GM12878 (cell line): ENCODE data around the gene PHKB. TPM values are rescaled to one million over a fixed set of nuclear protein-coding genes. Genes with fewer than 3 reads are reported as not detected.

Experiments
- ATAC-seq: fragments of 200-7000 bp; cut with Tn5 transposase; 3 replicates; pipeline ENCODE4 v1.9.1; 2020; ENCODE audit warnings: mild to moderate bottlenecking, moderate library complexity
- BruUV-seq: library from RNA; stranded (reverse); fragments of 400-500 nt; replicated peaks from 2 replicates; lab custom pipeline; 2021; lab: Mats Ljungman, UMichigan
- CTCF ChIA-PET: fragments of 300-600 bp; sonication (Branson Sonifier 250); formaldehyde crosslinking; extraction: SDS; loops from one replicate; lab custom pipeline; 2021; ENCODE audit warnings: inconsistent platforms; lab: Yijun Ruan, JAX
- POLR2A ChIA-PET: fragments of 350-600 bp; formaldehyde crosslinking; extraction: SDS; loops from one replicate; lab custom pipeline; 2021; ENCODE audit warnings: inconsistent platforms; lab: Charles Lee
- RAD21 ChIA-PET: fragments of 300-600 bp; sonication (Branson Sonifier 250); formaldehyde crosslinking; loops from one replicate; lab custom pipeline; 2023; ENCODE audit warnings: antibody characterized with exemption; ENCODE audit not compliant: unreplicated experiment; lab: Charles Lee
- SMC1A ChIA-PET: fragments of 300-600 bp; sonication (Branson Sonifier 250); formaldehyde crosslinking; loops from one replicate; lab custom pipeline; 2023; ENCODE audit not compliant: unreplicated experiment, uncharacterized antibody; lab: Charles Lee
- DNase-seq: peaks from one replicate; pipeline ENCODE4 v3.0.0-alpha.2; 2011; ENCODE audit warnings: low read depth, low spot score
- FAIRE-seq: peaks from 3 replicates; lab custom pipeline; 2011; peaks lifted over from hg19 to GRCh38; lab: Jason Lieb, UNC
- H2AFZ ChIP-seq: 2 replicates; pipeline ENCODE4 v1.6.0; 2011; ENCODE audit warnings: low read depth, low read length, control low read depth; ENCODE audit not compliant: control insufficient read depth
- H3K27ac ChIP-seq: 2 replicates; pipeline ENCODE4 v1.5.1; 2011; ENCODE audit warnings: control low read depth; ENCODE audit not compliant: control insufficient read depth, insufficient read depth
- H3K27me3 ChIP-seq, 2 experiments: replicated peaks in 1 of 2; 2 replicates each; pipeline versions ENCODE4 v1.6.0 to v1.6.1; 2011; ENCODE audit warnings: low read length in 1 of 2; ENCODE audit not compliant: control insufficient read depth in 2 of 2, insufficient read depth in 2 of 2
- H3K36me3 ChIP-seq, 2 experiments: 2 replicates each; pipeline ENCODE4 v1.5.1; 2011; ENCODE audit warnings: low read length in 1 of 2; ENCODE audit not compliant: control insufficient read depth in 2 of 2, insufficient read depth in 2 of 2
- H3K4me1 ChIP-seq: 2 replicates; pipeline ENCODE4 v1.6.1; 2011; ENCODE audit warnings: mild to moderate bottlenecking, low read length, moderate library complexity, mixed read lengths; ENCODE audit not compliant: control insufficient read depth, insufficient read depth
- H3K4me2 ChIP-seq: 2 replicates; pipeline ENCODE4 v1.6.0; 2011; ENCODE audit warnings: control low read depth; ENCODE audit not compliant: control insufficient read depth, insufficient read depth
- H3K4me3 ChIP-seq: fragments of 200-600 bp; sonication (generic); 2 replicates; pipeline ENCODE4 v1.5.1; 2016
- H3K79me2 ChIP-seq: 2 replicates; pipeline ENCODE4 v1.6.0; 2011; ENCODE audit warnings: low read length; ENCODE audit not compliant: control insufficient read depth, insufficient read depth
- H3K9ac ChIP-seq: 2 replicates; pipeline ENCODE4 v1.8.0; 2011; ENCODE audit warnings: low read length, control low read depth, mixed read lengths; ENCODE audit not compliant: control insufficient read depth, insufficient read depth
- H3K9me3 ChIP-seq: replicated peaks from 3 replicates; pipeline ENCODE4 v1.5.1; 2011; ENCODE audit warnings: mild to moderate bottlenecking, low read length; ENCODE audit not compliant: control insufficient read depth, insufficient read depth
- H4K20me1 ChIP-seq: 2 replicates; pipeline ENCODE4 v1.6.0; 2011; ENCODE audit not compliant: control insufficient read depth, insufficient read depth
- FOXK2 ChIP-seq: fragments of 450-650 bp; IDR thresholded peaks from 2 replicates; pipeline ENCODE4 v1.6.1; 2017; ENCODE audit warnings: mild to moderate bottlenecking, moderate library complexity
- IKZF1 ChIP-seq: fragments of 450-650 bp; conservative IDR thresholded peaks from 2 replicates; pipeline ENCODE4 v1.6.1; 2017; ENCODE audit warnings: antibody characterized with exemption, mild to moderate bottlenecking
- NR2C2 ChIP-seq: IDR thresholded peaks from 2 replicates; pipeline ENCODE4 v1.6.1; 2011; ENCODE audit warnings: borderline replicate concordance, low read depth; ENCODE audit not compliant: control insufficient read depth, insufficient read length
- RELB ChIP-seq: fragments of 450-650 bp; IDR thresholded peaks from 2 replicates; pipeline ENCODE4 v1.6.1; 2017; ENCODE audit warnings: low read depth, mild to moderate bottlenecking, moderate library complexity
- SUZ12 ChIP-seq: fragments of 200-600 bp; sonication (generic); IDR thresholded peaks from one replicate; pipeline ENCODE4 v1.6.1; 2018; ENCODE audit warnings: antibody characterized with exemption, mild to moderate bottlenecking; ENCODE audit not compliant: unreplicated experiment
- WGBS: methylation state at CpG from one replicate; pipeline ENCODE4 v1.1.6; 2016; ENCODE audit warnings: low lambda C conversion rate; ENCODE audit not compliant: insufficient replicate concordance, insufficient coverage; ENCODE audit errors: missing lambda C conversion rate; 5-methylcytosine and 5-hydroxymethylcytosine counted together
- in situ Hi-C: fragments of 300-500 bp; cut with MboI; formaldehyde crosslinking; loops from 9 replicates; pipeline ENCODE4 v1.14.3; 2018; ENCODE audit warnings: mixed read lengths
- intact Hi-C: fragments of 100-400 bp; cut with micrococcal nuclease; formaldehyde crosslinking; loops from one replicate; pipeline ENCODE4 v1.14.2; 2022; ENCODE audit not compliant: unreplicated experiment
- polyA plus RNA-seq, 11 experiments: library from polyadenylated mRNA; depleted of rRNA in 4 of 11; unstranded in 6 of 11; stranded (reverse) in 5 of 11; fragments of >200 nt; fragmentation: Nextera tagmentation in 4 of 11; fragmentation: Illumina TruSeq in 1 of 11; extraction: Ambion mirVana in 4 of 11; extraction: Trizol in 1 of 11; gene quantifications; 1 replicate in 1 of 11; 2 replicates in 10 of 11; pipeline versions ENCODE4 v1.2.1 to v1.2.3, GENCODE V29; 2011 to 2016; ENCODE audit warnings: inconsistent platforms in 2 of 11, missing spikeins in 2 of 11, low read depth in 1 of 11
- total RNA-seq, 4 experiments: library from RNA; depleted of rRNA in 3 of 4; stranded (reverse); fragments of >200 nt in 3 of 4; fragmentation: Illumina TruSeq in 1 of 4; extraction: Trizol in 1 of 4; gene quantifications; 2 replicates each; pipeline versions ENCODE4 v1.2.1 to v1.2.3, GENCODE V29; 2013 to 2021

Gene PHKB
- total and polyA plus RNA-seq, 10 of the 15 experiments (the other 5 are each of a cell fraction or from before 2014, with no cell fraction given), result 14.2 to 65.6 (median 37.0) TPM

- H4K20me1 ChIP-seq, result no peaks in the 10 kb centered on the region
- WGBS, result 96% methylated on average over 1 of the region's 1 CpG
- intact Hi-C loops, result no loop called here
These were observed 42.8 kb downstream of the PHKB start for GRCh38 chr16:47503936-47504335.

More at GRCh38 chr16:47503936-47504335, 42.8 kb downstream of the PHKB start:
- no peak for TF ChIP-seq SUZ12
- no peak for TF ChIP-seq RELB
- no peak for TF ChIP-seq FOXK2
- no peak for TF ChIP-seq NR2C2
- TF ChIP-seq IKZF1, result no peak
- no peaks in the 10 kb centered on the region for H3K9me3 ChIP-seq
- CTCF ChIA-PET, result interaction anchor here (0.6 to 1.1 kb wide), 2 partner anchors 10 to 485 kb away, joined by 3 read pairs; no protein-coding TSS in a partner anchor
- in situ Hi-C loops, result no loop called here
- H3K27me3 ChIP-seq, result no peaks in the 10 kb centered on the region
- no peaks in the 10 kb centered on the region for H3K4me1 ChIP-seq
- RAD21 ChIA-PET, result no interaction called here
- no peak overlapping the region for H3K4me3 ChIP-seq
- no peak overlapping the region for H3K9ac ChIP-seq
- no TSS peak for BruUV-seq
- ATAC-seq (no peak), FAIRE-seq (no peak), DNase-seq (no peak)
- H3K79me2 ChIP-seq, result no peaks in the 10 kb centered on the region
- POLR2A ChIA-PET, result interaction anchor here (1.1 kb wide), 1 partner anchor 9 kb away, joined by 7 read pairs; no protein-coding TSS in a partner anchor
- SMC1A ChIA-PET, result interaction anchor here (1.0 kb wide), 1 partner anchor 36 kb away, joined by 4 read pairs; no protein-coding TSS in a partner anchor
- H2AFZ ChIP-seq, result no peak overlapping the region
- no peak overlapping the region for H3K4me2 ChIP-seq
- H3K36me3 ChIP-seq, result peaks cover 11 to 26% of the 10 kb centered on the region in 2 experiments
- no peak overlapping the region for H3K27ac ChIP-seq
